ENCODE data around the gene PLEKHJ1.

The PLEKHJ1 gene

DNA sequence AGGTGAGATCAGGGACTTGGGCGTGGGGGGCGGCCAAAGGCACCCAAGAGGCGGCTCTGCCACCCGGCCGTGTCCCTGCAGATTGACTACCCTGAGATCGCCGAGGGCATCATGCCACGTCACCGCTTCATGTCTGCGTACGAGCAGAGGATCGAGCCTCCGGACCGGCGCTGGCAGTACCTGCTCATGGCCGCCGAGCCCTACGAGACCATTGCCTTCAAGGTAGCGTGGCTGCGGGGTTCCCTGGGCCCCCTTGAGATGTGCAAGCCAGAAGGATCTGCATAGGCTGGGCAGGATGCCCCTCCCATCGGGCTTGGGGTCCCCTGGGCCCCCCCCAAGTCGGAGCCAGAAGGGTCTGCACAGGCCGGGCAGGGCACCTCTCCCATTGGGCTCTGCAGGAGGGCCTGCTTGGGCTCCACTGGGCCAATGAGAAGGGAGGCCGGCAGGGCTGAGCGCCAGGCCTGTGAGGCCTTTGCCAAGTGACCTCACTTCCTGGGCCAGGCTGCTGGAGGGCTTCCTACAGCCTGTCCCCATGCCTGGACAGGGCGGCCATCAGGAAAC is 10.8 kb upstream of the PLEKHJ1 start:
- Mint-ChIP-seq H3K4me1 (ENCODE audit: low read depth) (peaks cover 11% of the 10 kb centered on the region), H3K9me3 (ENCODE audit: low read depth) (no peaks in the 10 kb centered on the region), H3K27me3 (no peaks in the 10 kb centered on the region), H3K27ac (no peak overlapping the region), H3K36me3 (no peaks in the 10 kb centered on the region), H3K4me3 (no peak overlapping the region)

DNA sequence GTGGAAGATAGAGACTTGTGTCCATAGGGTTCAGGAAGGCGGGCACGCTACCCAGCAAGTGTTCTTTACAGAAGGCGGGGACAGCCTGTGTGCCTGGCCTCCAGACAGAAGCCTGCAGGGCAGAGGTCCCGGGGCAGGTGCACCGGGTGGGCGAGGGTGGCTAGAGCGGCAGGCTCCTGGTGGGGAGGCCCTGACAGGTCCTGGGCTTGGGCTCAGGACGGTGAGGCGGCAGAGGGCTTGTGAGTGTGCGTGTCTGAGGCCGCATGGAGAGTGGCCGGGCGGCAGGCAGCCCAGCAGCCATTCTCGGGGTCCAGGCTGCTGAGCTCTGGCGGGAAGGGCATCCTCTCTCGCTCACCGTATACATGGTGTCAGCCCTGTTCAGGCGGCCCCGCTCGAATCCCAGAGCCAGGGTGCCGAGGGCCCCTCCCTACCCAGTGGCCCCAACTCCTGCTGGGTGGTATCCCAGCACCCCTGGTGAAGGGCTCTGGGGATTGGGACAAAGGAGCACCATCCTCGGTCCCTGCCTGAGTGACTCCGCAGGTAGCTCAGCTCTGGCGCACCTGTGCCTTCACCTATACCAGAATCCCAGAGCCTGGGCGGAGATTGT is 10.0 kb upstream of the PLEKHJ1 start:
- Mint-ChIP-seq H3K36me3 (no peaks in the 10 kb centered on the region), H3K4me3 (no peak overlapping the region), H3K4me1 (ENCODE audit: low read depth) (peaks cover 18% of the 10 kb centered on the region), H3K9me3 (ENCODE audit: low read depth) (no peaks in the 10 kb centered on the region), H3K27ac (no peak overlapping the region), H3K27me3 (no peaks in the 10 kb centered on the region)

DNA sequence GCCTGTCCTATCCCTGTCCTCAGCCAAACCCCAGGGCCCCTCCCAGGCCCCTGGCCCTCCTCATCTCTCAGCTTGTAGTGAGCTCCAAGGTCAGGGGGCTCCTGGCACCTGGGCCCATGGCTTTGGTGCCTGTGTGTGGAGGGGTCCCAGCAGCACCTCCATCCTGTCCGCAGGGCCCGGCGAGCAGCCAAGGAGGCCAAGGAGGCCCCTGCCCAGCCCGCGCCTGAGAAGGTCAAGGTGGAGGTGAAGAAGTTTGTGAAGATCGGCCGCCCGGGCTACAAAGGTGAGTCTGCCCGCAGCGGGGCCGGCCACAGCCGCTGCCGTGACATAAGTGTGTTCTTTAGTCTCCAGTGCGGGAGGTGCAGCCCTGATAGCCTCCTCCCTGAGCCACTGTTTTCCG is 9.1 kb upstream of the PLEKHJ1 start:
- Mint-ChIP-seq H3K9me3 (ENCODE audit: low read depth) (no peaks in the 10 kb centered on the region), H3K36me3 (no peaks in the 10 kb centered on the region), H3K4me3 (no peak overlapping the region), H3K4me1 (ENCODE audit: low read depth) (peaks cover 27% of the 10 kb centered on the region), H3K27me3 (no peaks in the 10 kb centered on the region), H3K27ac (no peak overlapping the region)

DNA sequence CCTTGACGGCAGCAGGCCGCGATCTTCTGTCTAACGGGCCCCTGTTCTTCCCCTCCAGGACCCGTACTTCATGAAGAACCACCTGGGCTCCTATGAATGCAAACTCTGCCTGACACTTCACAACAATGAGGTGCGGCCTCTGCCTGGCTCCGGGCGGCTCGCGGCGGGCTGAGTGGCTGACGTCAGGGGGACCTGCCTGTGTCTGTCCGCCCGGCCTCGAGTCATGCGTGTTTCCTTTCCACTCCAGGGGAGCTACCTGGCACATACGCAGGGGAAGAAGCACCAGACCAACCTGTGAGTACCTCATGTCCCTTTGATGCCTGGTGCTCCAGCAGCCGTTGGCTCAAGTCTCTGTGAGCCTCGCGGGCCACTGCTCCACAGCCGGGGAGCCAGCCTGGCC is 8.4 kb upstream of the PLEKHJ1 start:
- Mint-ChIP-seq H3K27ac (no peak overlapping the region), H3K9me3 (ENCODE audit: low read depth) (no peaks in the 10 kb centered on the region), H3K4me1 (ENCODE audit: low read depth) (peaks cover 31% of the 10 kb centered on the region), H3K4me3 (no peak overlapping the region), H3K27me3 (no peaks in the 10 kb centered on the region), H3K36me3 (peaks cover 4% of the 10 kb centered on the region)

DNA sequence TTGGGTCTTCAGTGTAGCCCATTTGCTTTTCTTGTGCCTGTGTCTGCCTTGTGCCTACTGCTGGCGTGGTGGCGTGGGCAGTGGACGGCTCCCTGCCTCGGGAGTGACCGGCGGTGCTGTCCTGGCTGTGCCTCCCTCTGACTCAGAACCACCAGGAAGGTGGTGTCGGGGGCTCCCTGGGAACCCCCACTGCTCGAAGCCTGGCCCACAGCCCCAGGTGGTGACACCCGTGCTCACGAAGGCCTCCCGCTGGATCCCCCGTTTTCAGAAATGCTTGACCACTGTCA is 7.9 kb upstream of the PLEKHJ1 start:
- Mint-ChIP-seq H3K27ac (no peak overlapping the region), H3K27me3 (no peaks in the 10 kb centered on the region), H3K4me3 (no peak overlapping the region), H3K4me1 (ENCODE audit: low read depth) (peaks cover 35% of the 10 kb centered on the region), H3K9me3 (ENCODE audit: low read depth) (no peaks in the 10 kb centered on the region), H3K36me3 (peaks cover 6% of the 10 kb centered on the region)

DNA sequence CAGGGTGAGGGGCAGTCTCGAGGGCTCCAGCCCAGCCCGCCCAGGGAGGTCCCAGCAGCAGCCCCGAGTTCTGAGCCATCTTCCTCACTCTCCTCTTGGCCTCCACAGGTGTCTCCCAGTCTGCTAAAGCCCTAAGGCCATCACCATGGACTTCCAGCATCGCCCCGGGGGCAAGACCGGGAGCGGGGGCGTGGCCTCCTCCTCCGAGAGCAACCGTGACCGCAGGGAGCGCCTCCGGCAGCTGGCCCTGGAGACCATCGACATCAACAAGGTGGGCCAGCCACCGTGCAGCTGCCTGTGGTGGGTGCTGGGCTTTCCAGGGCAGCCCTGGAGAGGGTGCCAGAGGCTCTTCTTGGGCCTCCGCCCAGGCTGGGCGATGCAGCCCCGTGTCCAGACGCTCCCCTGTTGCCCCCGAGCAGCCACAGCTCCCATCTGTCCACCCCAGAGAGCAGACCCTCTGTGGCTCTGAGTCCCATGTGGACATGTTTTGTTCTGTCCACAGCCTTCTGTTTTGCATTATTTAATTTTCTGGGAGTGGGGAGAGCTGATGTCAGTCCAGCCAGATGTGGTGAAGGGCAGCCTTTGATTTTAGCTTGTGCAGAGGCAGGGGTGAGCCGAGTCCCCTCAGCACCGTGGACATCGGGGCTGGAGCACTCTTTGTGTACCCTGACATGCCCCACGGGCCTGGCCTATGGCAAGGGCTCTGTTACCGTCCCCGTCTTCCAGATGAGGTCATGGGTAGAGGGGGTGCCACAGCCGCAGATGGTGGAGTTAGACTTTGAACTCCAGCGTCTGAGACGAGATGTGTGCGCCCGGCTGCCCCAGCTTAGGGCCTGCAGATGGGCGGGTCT is 7.4 kb upstream of the PLEKHJ1 start:
- H3K9me3 Mint-ChIP-seq (ENCODE audit: low read depth): no peaks in the 10 kb centered on the region
- no peak overlapping the region for H3K4me3 Mint-ChIP-seq
- peaks cover 7% of the 10 kb centered on the region for H3K36me3 Mint-ChIP-seq
- H3K27me3 Mint-ChIP-seq: no peaks in the 10 kb centered on the region
- H3K4me1 Mint-ChIP-seq (ENCODE audit: low read depth): peaks cover 41% of the 10 kb centered on the region
- H3K27ac Mint-ChIP-seq: no peak overlapping the region

DNA sequence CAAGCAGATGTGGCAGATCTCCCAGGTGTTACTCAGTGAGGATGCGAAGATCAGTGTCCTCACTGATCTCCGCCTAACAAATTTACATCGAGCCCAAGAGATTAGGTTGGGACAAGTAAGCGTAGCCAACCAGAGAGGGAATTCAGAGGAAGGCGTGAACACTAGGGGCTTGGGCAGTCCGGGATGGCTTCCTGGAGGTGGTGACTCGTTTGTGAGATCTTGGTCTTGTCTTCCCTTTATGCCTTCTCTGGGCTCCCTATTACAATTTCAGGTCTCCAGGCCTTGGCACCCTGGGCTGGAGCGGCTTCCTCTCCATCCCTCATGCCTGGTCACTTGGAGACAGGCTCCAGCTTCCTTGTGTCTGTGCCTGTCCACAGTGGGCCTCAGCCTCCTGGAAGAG is 6.7 kb upstream of the PLEKHJ1 start:
- H3K4me3 Mint-ChIP-seq: no peak overlapping the region
- H3K27me3 Mint-ChIP-seq: no peaks in the 10 kb centered on the region
- peaks cover 47% of the 10 kb centered on the region for H3K4me1 Mint-ChIP-seq (ENCODE audit: low read depth)
- no peaks in the 10 kb centered on the region for H3K9me3 Mint-ChIP-seq (ENCODE audit: low read depth)
- no peak overlapping the region for H3K27ac Mint-ChIP-seq
- H3K36me3 Mint-ChIP-seq: peaks cover 10% of the 10 kb centered on the region

DNA sequence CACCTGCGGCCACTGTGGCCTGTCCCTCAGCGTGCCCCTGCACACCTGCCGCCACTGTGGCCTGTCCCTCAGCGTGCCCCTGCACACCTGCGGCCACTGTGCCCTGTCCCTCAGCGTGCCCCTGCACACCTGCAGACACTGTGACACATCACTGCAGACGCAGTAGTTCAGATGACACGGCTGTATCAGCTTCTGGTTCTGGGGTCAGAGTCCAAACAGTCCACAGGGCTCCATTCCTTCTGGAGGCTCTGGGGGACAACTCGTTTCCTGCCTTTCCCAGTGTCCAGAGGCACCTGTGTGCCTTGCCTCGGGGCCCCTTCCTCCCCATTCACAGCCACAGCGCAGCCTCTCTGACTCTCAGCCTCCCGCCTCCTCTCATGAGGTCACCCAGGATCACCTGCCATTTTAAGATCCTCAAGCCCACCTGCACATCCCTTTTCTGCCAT is 6.0 kb upstream of the PLEKHJ1 start:
- peaks cover 10% of the 10 kb centered on the region for H3K36me3 Mint-ChIP-seq

DNA sequence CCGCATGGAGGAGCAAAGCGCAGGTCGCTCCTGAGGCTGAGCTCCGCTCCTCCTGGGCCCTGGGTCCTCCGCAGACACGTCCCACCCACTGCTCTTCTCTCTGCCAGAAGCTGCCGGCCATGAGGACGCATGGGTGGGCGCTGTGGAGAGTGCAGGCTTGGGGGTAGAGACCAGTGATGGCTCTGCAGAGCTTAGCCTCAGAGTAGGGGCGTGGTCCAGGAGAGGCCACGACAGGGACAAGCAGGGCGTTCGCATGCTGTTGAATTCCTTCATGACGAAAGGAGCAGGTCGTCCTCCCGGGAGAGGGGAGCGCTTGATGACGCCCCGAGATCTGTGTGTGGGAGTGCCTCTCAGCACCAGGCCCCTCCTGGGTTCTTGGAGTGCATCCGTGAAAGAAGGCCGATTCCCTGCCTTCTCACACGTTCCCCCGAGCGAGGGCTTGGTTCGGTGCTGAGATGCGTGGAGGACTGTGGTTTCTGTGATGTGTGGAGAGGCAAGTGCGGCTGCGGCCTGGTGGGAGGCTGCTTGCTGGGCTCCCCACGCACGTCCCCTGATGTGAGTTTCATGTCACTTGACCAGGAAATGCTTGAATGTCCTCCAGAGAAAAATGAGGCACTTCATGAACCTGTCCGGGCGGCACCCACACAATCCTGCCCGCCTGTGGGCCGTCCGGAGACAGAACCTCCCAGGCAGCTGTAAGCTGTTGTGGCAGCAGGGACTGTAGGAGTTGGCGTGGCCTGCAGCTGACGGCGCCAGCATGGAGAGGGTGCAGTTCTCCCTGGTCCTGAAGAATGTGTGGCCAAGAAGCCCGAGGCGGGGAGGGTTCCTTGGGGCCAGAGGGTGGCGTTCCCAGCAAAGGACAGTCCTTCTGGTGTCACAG is 5.0 kb upstream of the PLEKHJ1 start:
- peak overlapping the region; percentile 58 for H3K27ac Mint-ChIP-seq
- no peaks in the 10 kb centered on the region for H3K27me3 Mint-ChIP-seq
- H3K4me3 Mint-ChIP-seq: peak overlapping the region; percentile 99
- H3K4me1 Mint-ChIP-seq (ENCODE audit: low read depth): peaks cover 57% of the 10 kb centered on the region
- H3K9me3 Mint-ChIP-seq (ENCODE audit: low read depth): no peaks in the 10 kb centered on the region
- H3K36me3 Mint-ChIP-seq: peaks cover 12% of the 10 kb centered on the region

More for the DNA sequence above, 6.0 kb upstream of the PLEKHJ1 start:
- Mint-ChIP-seq H3K4me1 (ENCODE audit: low read depth) (peaks cover 52% of the 10 kb centered on the region), H3K4me3 (peak overlapping the region; percentile 38), H3K27ac (no peak overlapping the region), H3K9me3 (ENCODE audit: low read depth) (no peaks in the 10 kb centered on the region), H3K27me3 (no peaks in the 10 kb centered on the region)

DNA sequence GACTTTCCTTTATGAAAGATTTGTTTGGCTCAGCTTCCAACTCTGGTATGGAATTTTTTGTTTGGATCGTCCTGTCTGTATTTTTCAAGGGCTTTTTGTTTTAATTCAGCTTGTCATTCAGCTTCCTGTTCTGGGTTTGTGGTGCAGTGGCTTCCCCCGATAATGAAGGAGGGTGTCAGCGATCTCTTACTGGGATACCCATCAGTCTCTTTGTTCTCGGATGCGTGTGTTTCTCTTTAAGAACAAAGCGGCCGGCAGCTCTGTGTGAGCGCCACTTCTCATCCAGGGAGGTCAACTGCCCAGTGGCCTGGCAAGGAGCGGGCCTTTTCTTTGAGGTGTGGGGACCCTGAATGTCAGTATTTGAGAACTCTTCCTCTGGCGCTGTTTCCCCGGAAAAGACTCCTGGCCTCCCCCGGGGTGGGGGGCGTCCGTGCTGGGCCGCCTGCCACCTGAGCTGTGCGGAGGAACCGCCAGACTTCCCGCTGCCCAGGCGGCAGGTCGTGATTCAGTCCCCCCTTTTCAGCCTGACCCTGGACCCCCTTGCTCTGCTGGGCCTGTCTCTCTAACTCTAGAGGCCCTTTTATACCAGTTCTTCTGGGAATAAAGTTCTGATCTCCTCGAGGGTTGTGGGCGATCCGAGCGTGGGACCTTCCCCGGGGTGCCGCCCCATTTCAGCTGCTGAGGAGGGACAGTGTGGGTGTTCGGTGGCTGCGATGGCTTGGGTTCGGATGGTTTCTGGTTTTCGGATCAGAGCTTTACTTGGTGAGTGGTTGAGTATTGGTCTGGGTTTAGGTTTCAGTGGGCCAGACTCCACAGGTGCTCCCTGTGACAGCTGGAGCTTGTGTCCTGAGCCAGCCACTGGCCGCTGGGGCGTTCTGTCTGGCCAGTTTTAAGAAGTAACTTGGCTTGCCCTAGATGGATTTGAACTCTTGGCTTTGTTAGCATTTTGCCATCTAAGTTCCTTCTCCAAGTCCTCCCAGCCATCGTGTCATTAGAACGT is 3.9 kb upstream of the PLEKHJ1 start:
- Mint-ChIP-seq H3K4me1 (ENCODE audit: low read depth) (peaks cover 59% of the 10 kb centered on the region), H3K36me3 (peaks cover 12% of the 10 kb centered on the region), H3K4me3 (peak overlapping the region; percentile 99)

DNA sequence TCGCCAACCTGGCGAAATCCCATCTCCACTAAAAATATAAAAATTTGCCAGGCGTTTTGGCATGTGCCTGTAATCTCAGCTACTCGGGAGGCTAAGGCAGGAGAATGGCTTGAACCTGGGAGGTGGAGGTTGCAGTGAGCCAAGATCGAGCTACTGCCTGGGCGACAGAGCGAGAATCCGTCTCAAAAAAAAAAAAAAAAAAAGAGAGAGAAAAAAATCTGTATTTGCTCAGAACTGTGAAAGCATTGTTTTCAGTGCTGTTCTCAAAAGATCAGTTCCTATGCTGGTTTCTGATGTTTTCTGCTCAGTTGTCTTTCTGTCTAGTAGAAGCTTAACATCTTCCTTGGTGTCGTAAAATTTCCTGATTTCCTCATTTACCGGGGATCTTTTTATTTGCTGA is 3.0 kb upstream of the PLEKHJ1 start:
- Mint-ChIP-seq H3K4me3 (peak overlapping the region; percentile 99), H3K4me1 (ENCODE audit: low read depth) (peaks cover 65% of the 10 kb centered on the region), H3K27ac (peak overlapping the region; percentile 93), H3K27me3 (no peaks in the 10 kb centered on the region), H3K36me3 (peaks cover 12% of the 10 kb centered on the region), H3K9me3 (ENCODE audit: low read depth) (no peaks in the 10 kb centered on the region)

More for the DNA sequence above, 3.9 kb upstream of the PLEKHJ1 start:
- peak overlapping the region; percentile 93 for H3K27ac Mint-ChIP-seq
- H3K9me3 Mint-ChIP-seq (ENCODE audit: low read depth): no peaks in the 10 kb centered on the region
- H3K27me3 Mint-ChIP-seq: no peaks in the 10 kb centered on the region

DNA sequence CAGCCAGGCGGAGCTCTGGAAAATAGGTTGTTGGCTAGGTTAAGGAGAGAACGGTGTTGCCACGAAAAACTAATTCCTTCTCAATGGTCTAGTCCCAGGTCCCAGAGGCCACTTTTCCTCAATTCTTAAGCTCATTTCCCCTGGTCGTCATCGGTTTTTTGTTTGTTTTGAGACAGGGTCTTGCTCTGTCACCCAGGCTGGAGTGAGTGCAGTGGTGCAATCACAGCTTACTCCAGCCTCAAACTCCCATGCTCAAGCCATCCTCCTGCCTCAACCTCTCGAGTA is 1.7 kb upstream of the PLEKHJ1 start:
- peaks cover 68% of the 10 kb centered on the region for H3K4me1 Mint-ChIP-seq (ENCODE audit: low read depth)
- no peaks in the 10 kb centered on the region for H3K27me3 Mint-ChIP-seq

DNA sequence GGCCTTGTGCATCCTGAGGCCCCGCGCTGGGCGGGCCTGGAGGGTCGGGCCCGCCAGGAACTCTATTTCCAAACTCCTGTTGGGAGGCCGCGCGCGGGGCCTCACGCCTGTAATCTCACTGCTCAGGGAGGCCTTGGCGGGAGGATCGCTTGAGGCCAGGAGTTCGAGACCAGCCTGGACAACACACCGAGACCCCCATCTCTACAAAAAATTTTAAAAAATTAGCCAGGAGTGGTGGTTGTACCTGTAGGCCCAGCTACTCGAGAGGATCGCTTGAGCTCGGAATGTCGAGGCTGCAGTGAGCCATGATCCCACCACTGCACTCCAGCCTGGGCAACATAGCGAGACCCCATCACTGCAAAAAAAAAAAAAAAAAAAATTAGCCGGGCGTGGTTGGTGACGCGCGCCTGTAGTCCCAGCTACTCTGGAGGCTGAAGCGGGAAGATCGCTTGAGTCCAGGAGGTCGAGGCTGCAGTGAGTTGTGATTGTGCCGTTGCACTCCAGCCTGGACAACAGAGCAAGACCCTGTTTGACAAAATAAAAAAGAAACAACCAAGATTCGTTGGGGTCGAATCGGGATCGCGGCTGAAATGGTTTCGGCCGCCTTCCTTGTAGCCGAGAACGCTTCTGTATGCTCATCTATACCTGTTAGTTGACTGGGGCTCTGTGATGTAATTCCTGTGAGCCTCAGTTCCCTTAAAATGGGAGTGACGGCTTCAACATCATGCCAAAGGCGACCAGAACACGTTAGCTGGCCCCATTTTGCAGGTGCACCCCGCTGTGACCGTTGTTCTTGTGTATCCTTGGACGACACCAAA is 1.1 kb upstream of the PLEKHJ1 start:
- no peaks in the 10 kb centered on the region for H3K27me3 Mint-ChIP-seq
- H3K4me3 Mint-ChIP-seq: peak overlapping the region; percentile 99
- H3K9me3 Mint-ChIP-seq (ENCODE audit: low read depth): no peaks in the 10 kb centered on the region
- H3K27ac Mint-ChIP-seq: peak overlapping the region; percentile 92
- H3K36me3 Mint-ChIP-seq: peaks cover 12% of the 10 kb centered on the region
- H3K4me1 Mint-ChIP-seq (ENCODE audit: low read depth): peaks cover 62% of the 10 kb centered on the region

More for the DNA sequence above, 1.7 kb upstream of the PLEKHJ1 start:
- H3K27ac Mint-ChIP-seq: peak overlapping the region; percentile 93
- H3K4me3 Mint-ChIP-seq: peak overlapping the region; percentile 99
- no peaks in the 10 kb centered on the region for H3K9me3 Mint-ChIP-seq (ENCODE audit: low read depth)
- H3K36me3 Mint-ChIP-seq: peaks cover 12% of the 10 kb centered on the region

DNA sequence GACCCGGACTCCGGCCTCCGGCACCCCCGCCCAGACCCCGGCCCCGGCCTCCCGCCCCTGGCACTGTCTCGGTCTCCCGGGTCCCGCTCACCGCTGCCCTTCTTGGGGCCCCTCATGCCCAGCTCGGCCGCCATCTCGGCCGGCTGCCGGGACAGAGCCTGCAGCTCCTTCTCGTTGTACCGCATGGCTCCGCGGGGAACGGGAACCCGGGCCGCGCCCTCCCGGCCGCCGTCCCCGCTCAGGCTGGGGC is 140 bp downstream of the PLEKHJ1 start:
- Mint-ChIP-seq H3K9me3 (ENCODE audit: low read depth) (no peaks in the 10 kb centered on the region), H3K27ac (peak overlapping the region; percentile 99), H3K27me3 (no peaks in the 10 kb centered on the region), H3K36me3 (peaks cover 12% of the 10 kb centered on the region), H3K4me1 (ENCODE audit: low read depth) (peaks cover 52% of the 10 kb centered on the region), H3K4me3 (peak overlapping the region; percentile 99)
